ENCODE results near the gene CERS6.

DNA sequence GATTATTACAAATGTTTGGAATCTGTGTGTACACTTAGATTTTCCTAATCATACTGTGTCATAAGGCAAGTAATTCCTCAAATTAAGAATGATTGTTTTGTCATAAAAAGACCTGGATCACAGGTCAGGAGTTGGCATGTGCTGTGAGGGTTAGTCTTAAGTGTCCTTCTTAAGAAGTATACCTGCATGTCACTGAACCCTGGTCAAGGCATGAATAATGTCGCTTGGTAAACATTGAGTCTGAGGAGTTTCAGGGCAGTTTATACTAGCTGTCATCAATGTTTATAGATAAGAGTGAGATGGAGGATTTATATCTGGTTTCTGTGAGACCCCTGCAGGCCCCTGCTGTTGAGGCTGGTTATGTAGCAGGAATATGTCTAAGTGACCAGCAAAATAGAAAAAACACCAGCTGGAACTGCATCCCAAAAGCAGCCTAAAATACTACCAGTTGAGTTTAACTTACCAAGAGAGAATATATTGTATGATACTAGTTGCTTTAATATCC lies 234.4 kb downstream of the CERS6 start:
- TF ChIP-seq, protein P1, sequence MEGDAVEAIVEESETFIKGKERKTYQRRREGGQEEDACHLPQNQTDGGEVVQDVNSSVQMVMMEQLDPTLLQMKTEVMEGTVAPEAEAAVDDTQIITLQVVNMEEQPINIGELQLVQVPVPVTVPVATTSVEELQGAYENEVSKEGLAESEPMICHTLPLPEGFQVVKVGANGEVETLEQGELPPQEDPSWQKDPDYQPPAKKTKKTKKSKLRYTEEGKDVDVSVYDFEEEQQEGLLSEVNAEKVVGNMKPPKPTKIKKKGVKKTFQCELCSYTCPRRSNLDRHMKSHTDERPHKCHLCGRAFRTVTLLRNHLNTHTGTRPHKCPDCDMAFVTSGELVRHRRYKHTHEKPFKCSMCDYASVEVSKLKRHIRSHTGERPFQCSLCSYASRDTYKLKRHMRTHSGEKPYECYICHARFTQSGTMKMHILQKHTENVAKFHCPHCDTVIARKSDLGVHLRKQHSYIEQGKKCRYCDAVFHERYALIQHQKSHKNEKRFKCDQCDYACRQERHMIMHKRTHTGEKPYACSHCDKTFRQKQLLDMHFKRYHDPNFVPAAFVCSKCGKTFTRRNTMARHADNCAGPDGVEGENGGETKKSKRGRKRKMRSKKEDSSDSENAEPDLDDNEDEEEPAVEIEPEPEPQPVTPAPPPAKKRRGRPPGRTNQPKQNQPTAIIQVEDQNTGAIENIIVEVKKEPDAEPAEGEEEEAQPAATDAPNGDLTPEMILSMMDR (optimal IDR thresholded peaks at IDR 0.05 in 1 of 3, IDR thresholded peaks at IDR 0.05 in 1 of 3, conservative IDR thresholded peaks at IDR 0.05 in 1 of 3; ENCODE audit: extremely low read depth in 1 of 3, insufficient read depth in 2 of 3, low read length in 3 of 3): no peak
- TF ChIP-seq EZH2 (IDR thresholded peaks at IDR 0.05; ENCODE audit: low read length): no peak
